ENCODE data around the gene ATP1A2. TPM values are rescaled to one million over a fixed set of nuclear protein-coding genes. Genes with fewer than 3 reads are reported as not detected.

The ATP1A2 gene
- total RNA-seq, 2 experiments from 2014 or later, result not detected

- Mint-ChIP-seq H3K36me3 (ENCODE audit: low read depth) (no peaks in the 10 kb centered on the region), H3K27me3 (peaks cover 10% of the 10 kb centered on the region), H3K9me3 (no peaks in the 10 kb centered on the region), H3K4me1 (ENCODE audit: low read depth) (no peaks in the 10 kb centered on the region), H3K27ac (no peak overlapping the region), H3K4me3 (no peak overlapping the region)
- DNase-seq, result no peak
- POLR2A ChIA-PET, result no interaction called here
- ATAC-seq, result no peak
- CTCF ChIA-PET, result interaction anchor here (1.0 to 2.9 kb wide), 3 partner anchors 33 to 81 kb away, joined by 3 to 8 read pairs (median 7); no protein-coding TSS in a partner anchor
- intact Hi-C loops (cut with micrococcal nuclease), result no loop called here
- no peak for TF ChIP-seq CTCF (IDR thresholded peaks at IDR 0.05)
Observed at GRCh38 chr1:160159846-160160245, 44.3 kb downstream of the ATP1A2 start.

- ATAC-seq, result peak; percentile 51
- POLR2A ChIA-PET, result interaction anchor here (1.1 kb wide), 1 partner anchor 50 kb away, joined by 3 read pairs; no protein-coding TSS in a partner anchor
- intact Hi-C loops (cut with micrococcal nuclease), result no loop called here
- Mint-ChIP-seq H3K27ac (no peak overlapping the region), H3K36me3 (ENCODE audit: low read depth) (no peaks in the 10 kb centered on the region), H3K27me3 (peaks cover 13% of the 10 kb centered on the region), H3K4me3 (no peak overlapping the region), H3K9me3 (no peaks in the 10 kb centered on the region), H3K4me1 (ENCODE audit: low read depth) (peaks cover 9% of the 10 kb centered on the region)
- no peak for TF ChIP-seq CTCF (IDR thresholded peaks at IDR 0.05)
- CTCF ChIA-PET, result interaction anchor here (0.9 to 1.8 kb wide), 5 partner anchors 31 to 193 kb away, joined by 3 to 6 read pairs (median 4); no protein-coding TSS in a partner anchor
- peak; percentile 14 for DNase-seq
Observed at GRCh38 chr1:160161965-160162705, 46.6 kb downstream of the ATP1A2 start.

- ATAC-seq, result no peak
- no peak for DNase-seq
- intact Hi-C loops (cut with micrococcal nuclease), result no loop called here
- Mint-ChIP-seq H3K4me1 (ENCODE audit: low read depth) (peaks cover 17% of the 10 kb centered on the region), H3K27ac (no peak overlapping the region), H3K9me3 (no peaks in the 10 kb centered on the region), H3K36me3 (ENCODE audit: low read depth) (no peaks in the 10 kb centered on the region), H3K27me3 (peaks cover 13% of the 10 kb centered on the region), H3K4me3 (no peak overlapping the region)
- TF ChIP-seq CTCF (IDR thresholded peaks at IDR 0.05), result no peak
- CTCF ChIA-PET, result interaction anchor here (0.9 to 1.8 kb wide), 3 partner anchors 30 to 89 kb away, joined by 3 to 6 read pairs (median 4); no protein-coding TSS in a partner anchor
- POLR2A ChIA-PET, result interaction anchor here (1.1 kb wide), 1 partner anchor 51 kb away, joined by 3 read pairs; no protein-coding TSS in a partner anchor
Observed at GRCh38 chr1:160162931-160163330, 47.4 kb downstream of the ATP1A2 start.

GRCh38 chr1:160163615-160164014 is 48.1 kb downstream of the ATP1A2 start:
- POLR2A ChIA-PET, result no interaction called here
- DNase-seq (no peak), ATAC-seq (no peak)
- H3K36me3 Mint-ChIP-seq (ENCODE audit: low read depth), result no peaks in the 10 kb centered on the region
- no peak for TF ChIP-seq CTCF (IDR thresholded peaks at IDR 0.05)
- H3K27me3 Mint-ChIP-seq, result peaks cover 13% of the 10 kb centered on the region
- H3K4me3 Mint-ChIP-seq, result no peak overlapping the region
- no peak overlapping the region for H3K27ac Mint-ChIP-seq
- CTCF ChIA-PET, result interaction anchor here (1.2 kb wide), 1 partner anchor 78 kb away, joined by 3 read pairs; no protein-coding TSS in a partner anchor
- intact Hi-C loops (cut with micrococcal nuclease), result no loop called here
- H3K9me3 Mint-ChIP-seq, result no peaks in the 10 kb centered on the region
- H3K4me1 Mint-ChIP-seq (ENCODE audit: low read depth), result peaks cover 19% of the 10 kb centered on the region

GRCh38 chr1:160164121-160164520 is 48.6 kb downstream of the ATP1A2 start:
- H3K4me1 Mint-ChIP-seq (ENCODE audit: low read depth), result peaks cover 24% of the 10 kb centered on the region
- no peak for TF ChIP-seq CTCF (IDR thresholded peaks at IDR 0.05)
- intact Hi-C loops (cut with micrococcal nuclease), result no loop called here
- ATAC-seq, result no peak
- peaks cover 11% of the 10 kb centered on the region for H3K27me3 Mint-ChIP-seq
- ChIA-PET POLR2A (no interaction called here), CTCF (interaction anchor here (1.2 kb wide), 1 partner anchor 79 kb away, joined by 3 read pairs; no protein-coding TSS in a partner anchor)
- DNase-seq, result no peak
- no peaks in the 10 kb centered on the region for H3K36me3 Mint-ChIP-seq (ENCODE audit: low read depth)
- H3K27ac Mint-ChIP-seq, result no peak overlapping the region
- no peak overlapping the region for H3K4me3 Mint-ChIP-seq
- no peaks in the 10 kb centered on the region for H3K9me3 Mint-ChIP-seq

Measured in activated CD8-positive, alpha-beta T cell treated with anti-CD3 and anti-CD28 coated beads for 36 hours (primary cell).